ENCODE results near the gene CACNA1G.
A peak's percentile ranks its signal among the peaks of the same experiment; 100 is the strongest.

Gene CACNA1G

GRCh38 chr17:50583641-50584040, 23.1 kb downstream of the CACNA1G start:
- FAIRE-seq = no peak
- no peak for DNase-seq (ENCODE audit: extremely low spot score, insufficient read length, low read depth)

GRCh38 chr17:50584116-50584515, 23.6 kb downstream of the CACNA1G start:
- no peak for DNase-seq (ENCODE audit: extremely low spot score, insufficient read length, low read depth)
- FAIRE-seq = no peak

- FAIRE-seq = no peak
- no peak for DNase-seq (ENCODE audit: extremely low spot score, insufficient read length, low read depth)
Observed at GRCh38 chr17:50584749-50585148, 24.2 kb downstream of the CACNA1G start.

- DNase-seq (ENCODE audit: extremely low spot score, insufficient read length, low read depth) (no peak), FAIRE-seq (no peak)
Observed at GRCh38 chr17:50585346-50585745, 24.8 kb downstream of the CACNA1G start.

GRCh38 chr17:50585891-50586290, 25.4 kb downstream of the CACNA1G start:
- DNase-seq (ENCODE audit: extremely low spot score, insufficient read length, low read depth) (no peak), FAIRE-seq (no peak)

GRCh38 chr17:50586421-50587247, 26.1 kb downstream of the CACNA1G start:
- DNase-seq (ENCODE audit: extremely low spot score, insufficient read length, low read depth) (no peak), FAIRE-seq (no peak)

- DNase-seq (ENCODE audit: extremely low spot score, insufficient read length, low read depth) (no peak), FAIRE-seq (no peak)
Observed at GRCh38 chr17:50587571-50587970, 27.1 kb downstream of the CACNA1G start.

GRCh38 chr17:50588391-50589049, 28.0 kb downstream of the CACNA1G start:
- DNase-seq (ENCODE audit: extremely low spot score, insufficient read length, low read depth) = no peak
- no peak for FAIRE-seq

- FAIRE-seq (no peak), DNase-seq (ENCODE audit: extremely low spot score, insufficient read length, low read depth) (no peak)
Observed at GRCh38 chr17:50589095-50589705, 28.7 kb downstream of the CACNA1G start.

GRCh38 chr17:50590946-50591737, 30.6 kb downstream of the CACNA1G start:
- DNase-seq (ENCODE audit: extremely low spot score, insufficient read length, low read depth) (no peak), FAIRE-seq (no peak)

GRCh38 chr17:50593321-50593720, 32.8 kb downstream of the CACNA1G start:
- FAIRE-seq = no peak
- no peak for DNase-seq (ENCODE audit: extremely low spot score, insufficient read length, low read depth)

GRCh38 chr17:50594128-50594823, 33.8 kb downstream of the CACNA1G start:
- DNase-seq (ENCODE audit: extremely low spot score, insufficient read length, low read depth) (no peak), FAIRE-seq (no peak)

GRCh38 chr17:50594892-50595291, 34.4 kb downstream of the CACNA1G start:
- FAIRE-seq (no peak), DNase-seq (ENCODE audit: extremely low spot score, insufficient read length, low read depth) (no peak)

- FAIRE-seq (no peak), DNase-seq (ENCODE audit: extremely low spot score, insufficient read length, low read depth) (no peak)
Observed at GRCh38 chr17:50596191-50597037, 35.9 kb downstream of the CACNA1G start.

- FAIRE-seq (peak; percentile 50), DNase-seq (ENCODE audit: extremely low spot score, insufficient read length, low read depth) (no peak)
Observed at GRCh38 chr17:50598487-50598886, 38.0 kb downstream of the CACNA1G start.

GRCh38 chr17:50599606-50600005, 39.1 kb downstream of the CACNA1G start:
- no peak for DNase-seq (ENCODE audit: extremely low spot score, insufficient read length, low read depth)

GRCh38 chr17:50601823-50602375, 41.4 kb downstream of the CACNA1G start:
- DNase-seq (ENCODE audit: extremely low spot score, insufficient read length, low read depth) = no peak
- no peak for FAIRE-seq

More at GRCh38 chr17:50599606-50600005, 39.1 kb downstream of the CACNA1G start:
- no peak for FAIRE-seq

- no peak for DNase-seq (ENCODE audit: extremely low spot score, insufficient read length, low read depth)
- FAIRE-seq = no peak
Observed at GRCh38 chr17:50602836-50603235, 42.3 kb downstream of the CACNA1G start.

GRCh38 chr17:50603340-50603739, 42.8 kb downstream of the CACNA1G start:
- no peak for DNase-seq (ENCODE audit: extremely low spot score, insufficient read length, low read depth)
- FAIRE-seq = no peak

Data from GM18507 (cell line).